Lung microvascular endothelial cell (primary cell): ENCODE results near the gene RAE1. TPM values are rescaled to one million over a fixed set of nuclear protein-coding genes. Genes with fewer than 3 reads are reported as not detected.

Source experiments
- DNase-seq, 2 donors: peaks; one replicate each; pipeline versions ENCODE4 v3.0.0 to v3.0.0-alpha.2; 2010; ENCODE audit warnings: low read depth in 2 of 2
- total RNA-seq: library from RNA; depleted of rRNA; stranded (reverse); fragments of >200 nt; gene quantifications from 2 replicates; pipeline ENCODE4 v1.2.1, GENCODE V29; 2014

RAE1 gene
- total RNA-seq, 1 donor from 2014 or later, result 16.7 TPM

GRCh38 chr20:57399587-57400155 is 48.6 kb downstream of the RAE1 start:
- DNase-seq, result peak in 1 of 2 donors; percentile 37

- no peak for DNase-seq
Measured at GRCh38 chr20:57400231-57400701, 49.2 kb downstream of the RAE1 start.

- DNase-seq, result no peak
Measured at GRCh38 chr20:57400821-57401564, 49.9 kb downstream of the RAE1 start.

- no peak for DNase-seq
Measured at GRCh38 chr20:57401565-57401918, 50.5 kb downstream of the RAE1 start.

GRCh38 chr20:57402206-57403125 is 51.4 kb downstream of the RAE1 start:
- DNase-seq, result no peak

GRCh38 chr20:57403216-57403615 is 52.2 kb downstream of the RAE1 start:
- no peak for DNase-seq

- DNase-seq, result no peak
Measured at GRCh38 chr20:57404006-57404405, 53.0 kb downstream of the RAE1 start.

GRCh38 chr20:57404419-57405072 is 53.5 kb downstream of the RAE1 start:
- no peak for DNase-seq

GRCh38 chr20:57405236-57406016 is 54.4 kb downstream of the RAE1 start:
- DNase-seq, result no peak

- DNase-seq, result no peak
Measured at GRCh38 chr20:57407541-57407956, 56.5 kb downstream of the RAE1 start.

- no peak for DNase-seq
Measured at GRCh38 chr20:57408131-57408530, 57.1 kb downstream of the RAE1 start.

GRCh38 chr20:57408536-57409233 is 57.6 kb downstream of the RAE1 start:
- no peak for DNase-seq

GRCh38 chr20:57409316-57409671 is 58.2 kb downstream of the RAE1 start:
- no peak for DNase-seq

GRCh38 chr20:57409672-57410397 is 58.8 kb downstream of the RAE1 start:
- DNase-seq, result no peak

GRCh38 chr20:57410398-57410920 is 59.4 kb downstream of the RAE1 start:
- DNase-seq, result no peak

GRCh38 chr20:57410924-57411323 is 59.9 kb downstream of the RAE1 start:
- DNase-seq, result no peak

GRCh38 chr20:57411406-57412283 is 60.6 kb downstream of the RAE1 start:
- no peak for DNase-seq

GRCh38 chr20:57412347-57413029 is 61.4 kb downstream of the RAE1 start:
- no peak for DNase-seq
